CD8-positive, alpha-beta memory T cell (primary cell): ENCODE results near the gene LRP1B. TPM values are rescaled to one million over a fixed set of nuclear protein-coding genes. Genes with fewer than 3 reads are reported as not detected.

Source experiments
- CTCF ChIA-PET: fragments of 350-600 bp; sonication (Branson Sonifier 250); formaldehyde crosslinking; loops from one replicate; lab custom pipeline; 2021; ENCODE audit warnings: antibody characterized with exemption; lab: Charles Lee
- POLR2A ChIA-PET: fragments of 350-600 bp; sonication (Branson Sonifier 250); formaldehyde crosslinking; loops from one replicate; lab custom pipeline; 2021; ENCODE audit warnings: antibody characterized with exemption; lab: Charles Lee
- DNase-seq, 5 donors: peaks; one replicate each; pipeline versions ENCODE4 v3.0.0 to v3.0.0-alpha.2; 2020 to 2022; ENCODE audit warnings: mixed read lengths in 1 of 5
- H3K27ac ChIP-seq: one replicate; pipeline ENCODE4 v1.7.0; 2013; ENCODE audit warnings: low read depth, mild to moderate bottlenecking, low read length, moderate library complexity
- H3K27me3 ChIP-seq: 2 replicates; pipeline ENCODE4 v1.7.0; 2013; ENCODE audit warnings: low read length, mild to moderate bottlenecking; ENCODE audit not compliant: insufficient read depth, poor library complexity, severe bottlenecking
- H3K36me3 ChIP-seq: 2 replicates; pipeline ENCODE4 v1.7.0; 2013; ENCODE audit warnings: mild to moderate bottlenecking, low read length, moderate library complexity; ENCODE audit not compliant: insufficient read depth
- H3K4me1 ChIP-seq: 2 replicates; pipeline ENCODE4 v1.7.0; 2013; ENCODE audit warnings: mild to moderate bottlenecking, low read length, moderate library complexity; ENCODE audit not compliant: insufficient read depth
- H3K4me3 ChIP-seq: 2 replicates; pipeline ENCODE4 v1.7.0; 2013; ENCODE audit warnings: mild to moderate bottlenecking, low read length
- H3K9me3 ChIP-seq: 2 replicates; pipeline ENCODE4 v1.7.0; 2013; ENCODE audit warnings: mild to moderate bottlenecking, low read length
- H3K27ac Mint-ChIP-seq, 8 donors: one replicate each; pipeline ENCODE4 v1.8.0; 2020 to 2021; ENCODE audit warnings: mixed read lengths in 8 of 8, mild to moderate bottlenecking in 6 of 8, inconsistent platforms in 3 of 8, moderate library complexity in 3 of 8
- H3K27me3 Mint-ChIP-seq, 2 donors: one replicate each; pipeline ENCODE4 v1.8.0; 2020 to 2021; ENCODE audit warnings: mixed read lengths in 2 of 2, mild to moderate bottlenecking in 1 of 2, moderate library complexity in 1 of 2
- H3K36me3 Mint-ChIP-seq, 3 donors: one replicate each; pipeline ENCODE4 v1.8.0; 2020 to 2021; ENCODE audit warnings: mixed read lengths in 3 of 3, inconsistent platforms in 1 of 3, mild to moderate bottlenecking in 1 of 3
- H3K4me1 Mint-ChIP-seq, 3 donors: one replicate each; pipeline ENCODE4 v1.8.0; 2020 to 2021; ENCODE audit warnings: mixed read lengths in 3 of 3, inconsistent platforms in 1 of 3, mild to moderate bottlenecking in 1 of 3
- H3K4me3 Mint-ChIP-seq, 7 donors: one replicate each; pipeline ENCODE4 v1.8.0; 2020 to 2021; ENCODE audit warnings: mixed read lengths in 7 of 7, mild to moderate bottlenecking in 6 of 7, moderate library complexity in 4 of 7, inconsistent platforms in 2 of 7
- H3K9me3 Mint-ChIP-seq, 5 donors: one replicate each; pipeline ENCODE4 v1.8.0; 2020 to 2022; ENCODE audit warnings: mixed read lengths in 5 of 5, mild to moderate bottlenecking in 3 of 5, moderate library complexity in 2 of 5, inconsistent platforms in 1 of 5
- polyA plus RNA-seq: library from polyadenylated mRNA; unstranded; fragments of 300-500 nt; fragmentation: Illumina TruSeq; gene quantifications from one replicate; pipeline ENCODE4 v1.2.3, GENCODE V29; 2021
- total RNA-seq, 2 experiments: library from RNA; stranded (reverse); gene quantifications; one replicate each; pipeline ENCODE4 v1.2.3, GENCODE V29; 2021

LRP1B gene
- total and polyA plus RNA-seq, 3 experiments from 2014 or later, result not detected

DNA sequence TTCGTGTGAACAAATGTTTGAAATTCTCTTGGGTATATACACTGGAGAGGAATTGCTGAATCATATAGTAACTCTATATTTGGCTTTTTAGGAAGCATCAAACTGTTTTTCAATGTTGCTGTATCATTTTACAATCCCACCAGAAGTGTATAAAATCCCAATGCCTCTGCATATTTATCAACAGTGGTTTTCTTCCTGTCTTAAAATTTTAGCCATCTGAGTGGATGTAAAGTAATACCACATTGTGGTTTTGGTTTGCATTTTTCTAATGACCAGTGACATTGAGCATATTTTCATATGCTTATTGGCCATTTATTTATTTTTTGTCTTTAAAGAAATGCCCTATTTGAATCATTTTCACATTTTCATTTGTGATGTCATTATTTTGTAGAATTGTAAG, 22.8 kb upstream of the LRP1B start:
- Mint-ChIP-seq H3K9me3 (peaks cover 2 to 17% (median 4%) of the 10 kb centered on the region in 5 donors), H3K36me3 (no peaks in the 10 kb centered on the region), H3K27me3 (no peaks in the 10 kb centered on the region), H3K4me1 (no peaks in the 10 kb centered on the region), H3K4me3 (no peak overlapping the region), H3K27ac (no peak overlapping the region)
- no peak overlapping the region for H3K27ac ChIP-seq
- no peaks in the 10 kb centered on the region for H3K4me1 ChIP-seq
- H3K9me3 ChIP-seq, result no peaks in the 10 kb centered on the region
- CTCF ChIA-PET, result no interaction called here
- no peak overlapping the region for H3K4me3 ChIP-seq
- DNase-seq, result no peak
- POLR2A ChIA-PET, result no interaction called here
- H3K27me3 ChIP-seq, result no peaks in the 10 kb centered on the region
- H3K36me3 ChIP-seq, result no peaks in the 10 kb centered on the region

DNA sequence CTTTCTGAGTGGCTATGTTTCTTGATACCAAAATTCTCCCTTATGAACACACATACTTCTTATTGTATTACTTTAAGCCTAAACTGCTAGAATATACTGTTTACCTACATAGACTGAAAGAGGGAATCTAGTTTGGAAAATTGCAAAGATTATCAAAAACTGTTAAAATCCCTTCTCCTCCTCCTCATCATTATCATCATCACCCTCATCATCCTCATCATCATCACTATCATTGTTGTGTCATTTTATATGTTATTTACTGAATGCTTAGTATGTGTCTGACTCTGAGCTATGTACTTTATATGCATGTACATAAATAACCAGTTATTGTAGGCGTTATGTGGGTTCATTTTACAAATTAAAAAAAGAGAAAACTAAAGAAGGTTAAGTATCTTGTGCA, 19.6 kb upstream of the LRP1B start:
- H3K4me3 Mint-ChIP-seq, result no peak overlapping the region
- no peak for DNase-seq
- peaks cover 0 to 17% (median 6%) of the 10 kb centered on the region in 5 donors for H3K9me3 Mint-ChIP-seq
- POLR2A ChIA-PET, result no interaction called here
- no peaks in the 10 kb centered on the region for H3K4me1 ChIP-seq
- H3K36me3 ChIP-seq, result no peaks in the 10 kb centered on the region
- no peak overlapping the region for H3K27ac ChIP-seq
- no peaks in the 10 kb centered on the region for H3K36me3 Mint-ChIP-seq
- no peaks in the 10 kb centered on the region for H3K27me3 Mint-ChIP-seq
- no peaks in the 10 kb centered on the region for H3K4me1 Mint-ChIP-seq
- CTCF ChIA-PET, result no interaction called here
- no peak overlapping the region for H3K4me3 ChIP-seq
- H3K9me3 ChIP-seq, result no peaks in the 10 kb centered on the region
- no peaks in the 10 kb centered on the region for H3K27me3 ChIP-seq
- no peak overlapping the region for H3K27ac Mint-ChIP-seq

DNA sequence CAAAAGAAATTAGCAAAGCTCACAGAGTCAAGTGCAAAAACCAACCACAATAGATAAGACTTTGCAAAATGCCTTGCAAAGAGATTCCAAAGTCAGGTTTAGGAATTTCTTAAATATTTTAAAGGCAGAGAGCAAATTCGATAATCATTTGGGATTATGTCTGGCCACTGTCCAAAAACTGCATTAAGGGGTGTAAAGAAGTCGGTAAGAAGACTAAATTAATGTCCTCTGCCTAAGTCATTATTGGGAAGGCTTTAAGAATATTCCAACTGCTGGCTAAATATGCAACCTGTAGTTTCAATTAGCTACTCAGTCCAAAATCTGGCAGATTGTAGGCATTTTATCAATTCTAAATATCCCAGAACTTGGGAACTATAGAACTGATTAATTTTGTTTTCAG, 13.7 kb upstream of the LRP1B start:
- H3K4me3 Mint-ChIP-seq, result no peak overlapping the region
- no peaks in the 10 kb centered on the region for H3K4me1 Mint-ChIP-seq
- peaks cover 0 to 15% (median 5%) of the 10 kb centered on the region in 5 donors for H3K9me3 Mint-ChIP-seq
- Histone ChIP-seq H3K4me3 (no peak overlapping the region), H3K27me3 (no peaks in the 10 kb centered on the region), H3K27ac (no peak overlapping the region), H3K4me1 (no peaks in the 10 kb centered on the region), H3K36me3 (no peaks in the 10 kb centered on the region), H3K9me3 (no peaks in the 10 kb centered on the region)
- POLR2A ChIA-PET, result no interaction called here
- H3K27me3 Mint-ChIP-seq, result no peaks in the 10 kb centered on the region
- DNase-seq, result no peak
- no peaks in the 10 kb centered on the region for H3K36me3 Mint-ChIP-seq
- CTCF ChIA-PET, result no interaction called here
- no peak overlapping the region for H3K27ac Mint-ChIP-seq

DNA sequence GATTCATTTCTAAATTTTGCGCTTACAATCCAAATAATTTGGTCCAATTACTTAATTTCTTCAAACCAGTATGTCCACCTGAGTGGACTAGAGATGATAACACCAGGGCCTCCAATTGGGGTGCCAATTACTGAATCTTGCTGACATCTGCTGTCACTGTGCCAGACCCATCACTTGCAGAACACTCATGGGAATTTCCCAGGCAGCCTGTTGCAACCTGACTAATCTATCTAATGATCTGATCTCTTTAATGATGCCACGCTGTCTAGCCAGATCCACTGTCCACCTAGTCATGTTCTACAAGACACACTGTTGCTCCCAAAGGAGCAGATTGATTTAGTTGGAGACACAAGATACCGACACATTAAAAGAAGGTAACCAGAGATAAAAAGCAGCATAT, 11.8 kb upstream of the LRP1B start:
- no peak overlapping the region for H3K27ac ChIP-seq
- H3K4me1 ChIP-seq, result no peaks in the 10 kb centered on the region
- ChIA-PET POLR2A (no interaction called here), CTCF (no interaction called here)
- Mint-ChIP-seq H3K36me3 (no peaks in the 10 kb centered on the region), H3K27ac (no peak overlapping the region), H3K4me3 (no peak overlapping the region), H3K4me1 (no peaks in the 10 kb centered on the region), H3K9me3 (peaks cover 0 to 11% (median 5%) of the 10 kb centered on the region in 5 donors), H3K27me3 (no peaks in the 10 kb centered on the region)
- H3K27me3 ChIP-seq, result no peaks in the 10 kb centered on the region
- H3K9me3 ChIP-seq, result no peaks in the 10 kb centered on the region
- H3K36me3 ChIP-seq, result no peaks in the 10 kb centered on the region
- no peak overlapping the region for H3K4me3 ChIP-seq
- DNase-seq, result no peak

DNA sequence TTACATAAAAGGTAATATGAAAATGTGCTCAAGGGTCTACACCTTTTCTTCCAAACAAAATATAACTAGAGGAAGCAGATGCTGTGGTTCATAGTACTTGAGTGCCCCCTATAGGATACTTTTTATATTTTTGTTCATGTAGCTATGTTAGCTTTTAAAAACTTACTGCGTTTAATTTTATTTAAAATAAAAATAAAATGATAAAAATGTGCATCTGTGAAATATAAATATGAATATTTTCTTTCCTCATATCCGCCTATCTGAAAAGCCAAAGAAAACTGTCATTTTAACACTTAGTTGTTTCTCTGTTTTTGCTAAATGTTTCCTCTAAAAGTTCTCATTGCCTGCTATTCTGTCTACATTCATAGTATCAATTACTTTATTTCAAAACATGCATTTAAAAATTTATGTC, 9.6 kb upstream of the LRP1B start:
- Mint-ChIP-seq H3K27me3 (no peaks in the 10 kb centered on the region), H3K27ac (no peak overlapping the region), H3K36me3 (no peaks in the 10 kb centered on the region), H3K9me3 (peaks cover 0 to 6% (median 2%) of the 10 kb centered on the region in 5 donors), H3K4me1 (no peaks in the 10 kb centered on the region), H3K4me3 (no peak overlapping the region)
- H3K4me3 ChIP-seq, result no peak overlapping the region
- no peak for DNase-seq
- no peaks in the 10 kb centered on the region for H3K36me3 ChIP-seq
- H3K9me3 ChIP-seq, result no peaks in the 10 kb centered on the region
- H3K27ac ChIP-seq, result no peak overlapping the region
- ChIA-PET CTCF (no interaction called here), POLR2A (no interaction called here)
- H3K4me1 ChIP-seq, result no peaks in the 10 kb centered on the region
- no peaks in the 10 kb centered on the region for H3K27me3 ChIP-seq

DNA sequence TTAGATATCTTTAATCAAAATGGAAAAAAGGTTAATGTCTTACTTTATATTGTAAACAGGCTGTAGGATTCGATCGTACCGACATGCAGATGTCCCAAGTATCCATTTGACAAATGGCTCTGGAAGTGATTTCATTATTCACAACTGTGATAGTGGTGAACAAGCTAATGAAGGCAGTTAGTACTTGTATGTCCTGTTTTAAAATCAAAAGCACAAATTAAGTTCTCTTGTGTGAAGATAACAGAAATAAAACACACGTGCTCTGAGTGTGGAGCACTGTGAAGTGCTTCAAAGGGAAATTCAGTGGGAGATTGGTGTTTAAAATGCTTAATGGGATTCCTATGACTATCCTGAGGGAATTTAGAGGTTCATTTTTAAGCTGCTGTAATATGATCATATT, 8.6 kb upstream of the LRP1B start:
- Mint-ChIP-seq H3K9me3 (peaks cover 0 to 4% (median 2%) of the 10 kb centered on the region in 5 donors), H3K4me3 (no peak overlapping the region), H3K36me3 (no peaks in the 10 kb centered on the region), H3K4me1 (no peaks in the 10 kb centered on the region), H3K27me3 (no peaks in the 10 kb centered on the region), H3K27ac (no peak overlapping the region)
- DNase-seq, result no peak
- Histone ChIP-seq H3K27me3 (no peaks in the 10 kb centered on the region), H3K4me1 (no peaks in the 10 kb centered on the region), H3K4me3 (no peak overlapping the region), H3K27ac (no peak overlapping the region), H3K36me3 (no peaks in the 10 kb centered on the region), H3K9me3 (no peaks in the 10 kb centered on the region)
- CTCF ChIA-PET, result no interaction called here
- POLR2A ChIA-PET, result no interaction called here

DNA sequence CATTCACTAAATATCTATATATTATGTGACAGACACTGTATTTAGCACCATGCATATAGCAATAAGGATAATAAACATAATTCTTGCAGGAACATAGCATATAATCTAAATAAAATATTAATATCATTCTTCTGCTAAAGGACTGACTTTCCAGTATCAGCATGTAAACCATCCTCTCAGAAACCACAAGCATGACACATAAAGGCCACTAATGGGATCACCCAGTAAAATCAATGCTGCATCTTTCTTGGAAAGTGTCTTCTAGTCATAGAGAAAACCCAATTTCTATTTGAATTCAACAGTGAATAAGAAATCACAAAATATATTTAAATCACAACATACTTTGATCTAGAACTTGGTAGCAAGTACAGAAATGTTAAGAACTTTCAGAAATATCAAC, 5.8 kb upstream of the LRP1B start:
- Histone ChIP-seq H3K4me1 (no peaks in the 10 kb centered on the region), H3K27me3 (no peaks in the 10 kb centered on the region), H3K4me3 (no peak overlapping the region), H3K27ac (no peak overlapping the region), H3K9me3 (no peaks in the 10 kb centered on the region), H3K36me3 (no peaks in the 10 kb centered on the region)
- DNase-seq, result no peak
- CTCF ChIA-PET, result no interaction called here
- H3K9me3 Mint-ChIP-seq, result peaks cover 0 to 6% (median 4%) of the 10 kb centered on the region in 5 donors
- no peak overlapping the region for H3K27ac Mint-ChIP-seq
- POLR2A ChIA-PET, result no interaction called here
- H3K27me3 Mint-ChIP-seq, result peaks cover 2 to 3% of the 10 kb centered on the region in 2 donors
- H3K4me1 Mint-ChIP-seq, result no peaks in the 10 kb centered on the region
- H3K4me3 Mint-ChIP-seq, result no peak overlapping the region
- no peaks in the 10 kb centered on the region for H3K36me3 Mint-ChIP-seq

DNA sequence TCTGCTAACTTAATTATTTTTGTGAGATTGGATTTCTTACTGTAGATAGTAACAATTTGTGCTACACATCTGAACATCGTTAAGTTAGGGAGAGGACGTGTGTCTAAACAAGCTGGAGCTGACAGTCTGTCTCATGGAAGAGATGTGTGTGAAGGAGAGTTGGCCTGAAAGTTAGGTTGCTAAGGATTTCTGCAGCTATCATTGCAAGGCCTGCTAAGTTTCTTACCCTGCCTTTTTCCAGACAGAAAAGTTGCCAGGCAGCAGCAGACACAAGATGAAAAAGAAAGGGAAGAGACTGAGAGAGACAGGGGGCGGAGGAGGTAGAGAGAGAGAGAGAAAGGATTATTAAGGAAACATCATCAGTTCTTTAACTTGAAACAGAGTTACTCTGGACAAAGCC, 4.1 kb upstream of the LRP1B start:
- CTCF ChIA-PET, result no interaction called here
- no peaks in the 10 kb centered on the region for H3K36me3 Mint-ChIP-seq

More for the DNA sequence above, 4.1 kb upstream of the LRP1B start:
- H3K27ac ChIP-seq, result no peak overlapping the region
- H3K36me3 ChIP-seq, result no peaks in the 10 kb centered on the region
- H3K27me3 ChIP-seq, result no peaks in the 10 kb centered on the region
- no peak for DNase-seq
- H3K9me3 ChIP-seq, result no peaks in the 10 kb centered on the region
- POLR2A ChIA-PET, result no interaction called here
- no peak overlapping the region for H3K4me3 ChIP-seq
- Mint-ChIP-seq H3K27ac (peak overlapping the region in 1 of 8 donors; percentile 38), H3K4me1 (no peaks in the 10 kb centered on the region), H3K9me3 (peaks cover 0 to 9% (median 0%) of the 10 kb centered on the region in 5 donors), H3K27me3 (peaks cover 3 to 6% of the 10 kb centered on the region in 2 donors), H3K4me3 (no peak overlapping the region)
- no peaks in the 10 kb centered on the region for H3K4me1 ChIP-seq
